Stomach smooth muscle (tissue), 2 donors: ENCODE data around the gene SLX4IP.

Experiments used
- H3K27ac ChIP-seq: one replicate; pipeline ENCODE4 v1.7.0; 2013; ENCODE audit warnings: mild to moderate bottlenecking, low read length, inconsistent platforms
- H3K27me3 ChIP-seq, 2 donors: one replicate each; pipeline ENCODE4 v1.7.0; 2013; ENCODE audit warnings: low read length in 2 of 2; ENCODE audit not compliant: insufficient read depth in 2 of 2, control insufficient read depth in 1 of 2
- H3K36me3 ChIP-seq, 2 donors: one replicate each; pipeline ENCODE4 v1.7.0; 2013; ENCODE audit warnings: low read length in 2 of 2; ENCODE audit not compliant: control insufficient read depth in 2 of 2, insufficient read depth in 2 of 2
- H3K4me1 ChIP-seq: one replicate; pipeline ENCODE4 v1.7.0; 2013; ENCODE audit warnings: low read length; ENCODE audit not compliant: control insufficient read depth, insufficient read depth
- H3K4me3 ChIP-seq, 2 donors: one replicate each; pipeline ENCODE4 v1.7.0; 2013; ENCODE audit warnings: low read length in 2 of 2
- H3K9ac ChIP-seq, 2 donors: one replicate each; pipeline ENCODE4 v1.7.0; 2013; ENCODE audit warnings: low read length in 2 of 2, mild to moderate bottlenecking in 1 of 2
- H3K9me3 ChIP-seq, 2 donors: one replicate each; pipeline ENCODE4 v1.7.0; 2013; ENCODE audit warnings: low read length in 2 of 2; ENCODE audit not compliant: control insufficient read depth in 2 of 2
- donor health status: healthy.
- donor health status: Pancreatic carcinoma.

Gene SLX4IP

GRCh38 chr20:10447028-10447427 lies 11.9 kb downstream of the SLX4IP start:
- no peaks in the 10 kb centered on the region for H3K9me3 ChIP-seq
- H3K27me3 ChIP-seq: no peaks in the 10 kb centered on the region
- H3K4me1 ChIP-seq: no peaks in the 10 kb centered on the region
- H3K36me3 ChIP-seq: no peaks in the 10 kb centered on the region
- no peak overlapping the region for H3K4me3 ChIP-seq
- no peak overlapping the region for H3K9ac ChIP-seq
- H3K27ac ChIP-seq: no peak overlapping the region

GRCh38 chr20:10448270-10449156 lies 13.4 kb downstream of the SLX4IP start:
- no peaks in the 10 kb centered on the region for H3K27me3 ChIP-seq
- H3K9ac ChIP-seq: no peak overlapping the region
- H3K36me3 ChIP-seq: no peaks in the 10 kb centered on the region
- no peaks in the 10 kb centered on the region for H3K9me3 ChIP-seq
- no peak overlapping the region for H3K27ac ChIP-seq
- H3K4me3 ChIP-seq: no peak overlapping the region
- H3K4me1 ChIP-seq: no peaks in the 10 kb centered on the region

- H3K9ac ChIP-seq: no peak overlapping the region
- H3K36me3 ChIP-seq: no peaks in the 10 kb centered on the region
- no peaks in the 10 kb centered on the region for H3K4me1 ChIP-seq
- H3K27ac ChIP-seq: no peak overlapping the region
- no peaks in the 10 kb centered on the region for H3K27me3 ChIP-seq
- H3K9me3 ChIP-seq: no peaks in the 10 kb centered on the region
- no peak overlapping the region for H3K4me3 ChIP-seq
Observed at GRCh38 chr20:10449270-10449669, 14.2 kb downstream of the SLX4IP start.

DNA sequence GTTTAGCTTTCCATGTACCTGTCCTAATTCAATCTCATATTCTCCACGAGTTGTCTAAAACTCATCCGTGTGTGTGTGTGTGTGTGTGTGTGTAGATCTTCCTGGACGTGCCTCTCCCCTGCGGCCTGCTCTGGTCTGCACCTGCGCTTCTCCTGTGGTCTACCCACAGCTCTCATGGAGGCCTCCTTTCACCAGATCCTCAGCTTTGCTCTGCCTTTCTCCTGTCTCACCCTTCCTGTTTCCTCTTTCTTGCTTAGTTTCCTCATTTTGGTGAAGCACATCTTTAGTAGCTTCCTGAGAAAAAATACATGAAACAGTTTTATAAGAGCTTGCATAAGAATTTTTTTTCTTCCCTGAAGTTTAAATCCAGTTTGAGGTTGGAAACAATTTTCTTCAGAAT lies 18.1 kb downstream of the SLX4IP start:
- Histone ChIP-seq H3K36me3 (no peaks in the 10 kb centered on the region), H3K4me3 (no peak overlapping the region), H3K4me1 (no peaks in the 10 kb centered on the region), H3K9me3 (no peaks in the 10 kb centered on the region), H3K27ac (no peak overlapping the region), H3K9ac (no peak overlapping the region), H3K27me3 (no peaks in the 10 kb centered on the region)

GRCh38 chr20:10454151-10454750 lies 19.1 kb downstream of the SLX4IP start:
- Histone ChIP-seq H3K4me3 (no peak overlapping the region), H3K27ac (no peak overlapping the region), H3K36me3 (no peaks in the 10 kb centered on the region), H3K27me3 (no peaks in the 10 kb centered on the region), H3K9ac (no peak overlapping the region), H3K9me3 (no peaks in the 10 kb centered on the region), H3K4me1 (no peaks in the 10 kb centered on the region)

GRCh38 chr20:10461495-10461894 lies 26.4 kb downstream of the SLX4IP start:
- Histone ChIP-seq H3K27me3 (no peaks in the 10 kb centered on the region), H3K27ac (no peak overlapping the region), H3K9ac (no peak overlapping the region)

DNA sequence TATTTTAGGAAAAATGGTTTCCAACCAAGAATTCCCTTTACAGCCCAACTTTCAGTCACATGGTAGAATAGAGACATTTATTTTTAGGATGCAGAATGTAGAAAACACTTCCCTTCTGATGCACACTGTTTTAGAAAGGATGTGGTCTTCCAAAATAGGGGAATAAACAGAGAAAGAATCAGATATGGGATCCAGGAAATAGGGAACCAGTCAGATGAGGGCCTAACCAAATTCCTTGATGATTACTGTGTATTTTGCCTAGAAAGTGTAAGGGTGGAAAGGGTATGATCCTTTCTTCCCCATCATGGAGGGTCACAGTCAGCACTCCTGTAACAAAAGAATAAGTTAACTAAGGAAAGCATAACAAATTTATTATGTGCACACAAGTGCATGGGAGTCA lies 27.4 kb downstream of the SLX4IP start:
- no peak overlapping the region for H3K27ac ChIP-seq
- no peaks in the 10 kb centered on the region for H3K4me1 ChIP-seq
- no peaks in the 10 kb centered on the region for H3K9me3 ChIP-seq
- H3K36me3 ChIP-seq: no peaks in the 10 kb centered on the region
- H3K4me3 ChIP-seq: no peak overlapping the region
- H3K27me3 ChIP-seq: no peaks in the 10 kb centered on the region
- H3K9ac ChIP-seq: no peak overlapping the region

More at GRCh38 chr20:10461495-10461894, 26.4 kb downstream of the SLX4IP start:
- Histone ChIP-seq H3K4me3 (no peak overlapping the region), H3K9me3 (no peaks in the 10 kb centered on the region), H3K4me1 (no peaks in the 10 kb centered on the region), H3K36me3 (no peaks in the 10 kb centered on the region)

GRCh38 chr20:10463622-10464021 lies 28.5 kb downstream of the SLX4IP start:
- Histone ChIP-seq H3K9me3 (no peaks in the 10 kb centered on the region), H3K27me3 (no peaks in the 10 kb centered on the region), H3K9ac (no peak overlapping the region), H3K4me1 (no peaks in the 10 kb centered on the region), H3K27ac (no peak overlapping the region), H3K4me3 (no peak overlapping the region), H3K36me3 (no peaks in the 10 kb centered on the region)

- Histone ChIP-seq H3K36me3 (no peaks in the 10 kb centered on the region), H3K9ac (no peak overlapping the region), H3K9me3 (no peaks in the 10 kb centered on the region), H3K4me3 (no peak overlapping the region), H3K27me3 (no peaks in the 10 kb centered on the region), H3K27ac (no peak overlapping the region), H3K4me1 (no peaks in the 10 kb centered on the region)
Observed at GRCh38 chr20:10465135-10465534, 30.0 kb downstream of the SLX4IP start.

- Histone ChIP-seq H3K27me3 (no peaks in the 10 kb centered on the region), H3K27ac (no peak overlapping the region), H3K9me3 (no peaks in the 10 kb centered on the region), H3K4me3 (no peak overlapping the region), H3K9ac (no peak overlapping the region), H3K4me1 (no peaks in the 10 kb centered on the region), H3K36me3 (no peaks in the 10 kb centered on the region)
Observed at GRCh38 chr20:10466325-10466724, 31.2 kb downstream of the SLX4IP start.

DNA sequence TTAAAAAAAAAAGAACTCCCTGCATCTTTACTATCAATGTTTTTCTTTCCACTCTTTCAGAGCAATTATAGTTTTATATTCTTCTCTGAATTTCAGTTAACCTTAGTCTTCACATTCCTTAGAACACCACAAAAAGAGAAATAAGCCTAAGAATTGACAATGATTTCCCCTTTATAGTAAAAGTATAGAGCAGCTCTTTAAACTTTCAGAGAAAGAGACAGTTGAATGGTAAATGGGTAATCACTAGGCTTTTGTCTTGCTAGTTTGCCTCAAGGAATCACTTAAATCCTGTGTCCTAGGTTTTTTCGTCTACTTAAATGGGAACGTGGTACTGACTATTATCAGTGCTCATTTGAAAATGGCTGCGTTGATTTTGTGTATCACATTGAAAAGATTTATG lies 31.8 kb downstream of the SLX4IP start:
- no peak overlapping the region for H3K27ac ChIP-seq
- H3K4me1 ChIP-seq: no peaks in the 10 kb centered on the region
- H3K27me3 ChIP-seq: no peaks in the 10 kb centered on the region
- H3K9me3 ChIP-seq: no peaks in the 10 kb centered on the region
- no peak overlapping the region for H3K4me3 ChIP-seq
- H3K36me3 ChIP-seq: no peaks in the 10 kb centered on the region
- H3K9ac ChIP-seq: no peak overlapping the region
